Esophagus squamous epithelium (tissue), 5 donors: Measurements from ENCODE around the gene MSX2. TPM values are rescaled to one million over a fixed set of nuclear protein-coding genes. Genes with fewer than 3 reads are reported as not detected.

Source experiments
- DNase-seq: peaks from one replicate; lab custom pipeline; 2025; lab: John Stamatoyannopoulos, UW
- H3K27ac ChIP-seq, 4 donors: fragments of 200-600 bp; sonication (generic); one replicate each; pipeline ENCODE4 v1.5.1; 2016 to 2019; ENCODE audit warnings: mild to moderate bottlenecking in 1 of 4
- H3K27me3 ChIP-seq, 4 donors: fragments of 200-600 bp; sonication (generic); 1 replicate in 3 of 4; 2 replicates in 1 of 4; pipeline versions ENCODE4 v1.5.1 to v1.6.0; 2017 to 2021; ENCODE audit warnings: antibody characterized with exemption in 1 of 4
- H3K36me3 ChIP-seq, 3 donors: fragments of 200-600 bp; sonication (generic); one replicate each; pipeline ENCODE4 v1.5.1; 2016 to 2019
- H3K4me1 ChIP-seq, 3 donors: fragments of 200-600 bp; sonication (generic); one replicate each; pipeline ENCODE4 v1.5.1; 2017 to 2019
- H3K4me3 ChIP-seq, 4 donors: fragments of 200-600 bp; sonication (generic); 1 replicate in 3 of 4; 2 replicates in 1 of 4; pipeline ENCODE4 v1.5.1; 2016 to 2019; ENCODE audit warnings: mild to moderate bottlenecking in 2 of 4, moderate library complexity in 1 of 4
- H3K9me3 ChIP-seq, 3 donors: fragments of 200-600 bp; sonication (generic); one replicate each; pipeline ENCODE4 v1.5.1; 2016 to 2019
- POLR2A ChIP-seq, 4 donors: fragments of 450-650 bp; IDR thresholded peaks; one replicate each; pipeline ENCODE4 v1.6.1; 2017; ENCODE audit warnings: antibody characterized with exemption in 4 of 4, mild to moderate bottlenecking in 4 of 4, moderate library complexity in 3 of 4
- WGBS, 2 donors: methylation state at CpG; one replicate each; pipeline ENCODE4 v1.1.5; 2018; 5-methylcytosine and 5-hydroxymethylcytosine counted together
- intact Hi-C: fragments of 100-400 bp; cut with DNase I; formaldehyde crosslinking; loops from one replicate; pipeline ENCODE4 v1.15.0; 2022
- total RNA-seq, 4 donors: library from RNA; depleted of rRNA; stranded (reverse); fragments of >200 nt; gene quantifications; one replicate each; pipeline ENCODE4 v1.1.0, GENCODE V29; 2016
- TF ChIP-seq, protein P1 (sequence below), 6 experiments: fragments of 450-650 bp in 4 of 6; fragments of 200-600 bp in 2 of 6; sonication (generic) in 2 of 6; IDR thresholded peaks; one replicate each; pipeline ENCODE4 v1.5.1; 2016 to 2019; ENCODE audit warnings: antibody characterized with exemption in 6 of 6, mild to moderate bottlenecking in 4 of 6, moderate library complexity in 4 of 6
- donor health status: DM: yes; HTN: yes; CAD: no.

The MSX2 gene
- total RNA-seq, 4 donors from 2014 or later: 0.19 to 2.5 (median 1.6) TPM; not detected in 1

GRCh38 chr5:174737330-174737729 lies 12.9 kb downstream of the MSX2 start:
- no peak overlapping the region for H3K27ac ChIP-seq
- 33 to 49% methylated on average over 11 to 15 of the region's 15 CpGs for WGBS, 2 donors
- intact Hi-C loops: no loop called here
- TF ChIP-seq, protein P1, sequence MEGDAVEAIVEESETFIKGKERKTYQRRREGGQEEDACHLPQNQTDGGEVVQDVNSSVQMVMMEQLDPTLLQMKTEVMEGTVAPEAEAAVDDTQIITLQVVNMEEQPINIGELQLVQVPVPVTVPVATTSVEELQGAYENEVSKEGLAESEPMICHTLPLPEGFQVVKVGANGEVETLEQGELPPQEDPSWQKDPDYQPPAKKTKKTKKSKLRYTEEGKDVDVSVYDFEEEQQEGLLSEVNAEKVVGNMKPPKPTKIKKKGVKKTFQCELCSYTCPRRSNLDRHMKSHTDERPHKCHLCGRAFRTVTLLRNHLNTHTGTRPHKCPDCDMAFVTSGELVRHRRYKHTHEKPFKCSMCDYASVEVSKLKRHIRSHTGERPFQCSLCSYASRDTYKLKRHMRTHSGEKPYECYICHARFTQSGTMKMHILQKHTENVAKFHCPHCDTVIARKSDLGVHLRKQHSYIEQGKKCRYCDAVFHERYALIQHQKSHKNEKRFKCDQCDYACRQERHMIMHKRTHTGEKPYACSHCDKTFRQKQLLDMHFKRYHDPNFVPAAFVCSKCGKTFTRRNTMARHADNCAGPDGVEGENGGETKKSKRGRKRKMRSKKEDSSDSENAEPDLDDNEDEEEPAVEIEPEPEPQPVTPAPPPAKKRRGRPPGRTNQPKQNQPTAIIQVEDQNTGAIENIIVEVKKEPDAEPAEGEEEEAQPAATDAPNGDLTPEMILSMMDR (IDR thresholded peaks at IDR 0.05): no peak
- TF ChIP-seq POLR2A (IDR thresholded peaks at IDR 0.05): no peak
- no peak overlapping the region for H3K4me3 ChIP-seq
- no peaks in the 10 kb centered on the region for H3K36me3 ChIP-seq
- peaks cover 8 to 85% (median 25%) of the 10 kb centered on the region in 4 donors for H3K27me3 ChIP-seq
- H3K9me3 ChIP-seq: no peaks in the 10 kb centered on the region
- H3K4me1 ChIP-seq: peaks cover 4 to 13% (median 6%) of the 10 kb centered on the region in 3 donors
- DNase-seq: no peak

DNA sequence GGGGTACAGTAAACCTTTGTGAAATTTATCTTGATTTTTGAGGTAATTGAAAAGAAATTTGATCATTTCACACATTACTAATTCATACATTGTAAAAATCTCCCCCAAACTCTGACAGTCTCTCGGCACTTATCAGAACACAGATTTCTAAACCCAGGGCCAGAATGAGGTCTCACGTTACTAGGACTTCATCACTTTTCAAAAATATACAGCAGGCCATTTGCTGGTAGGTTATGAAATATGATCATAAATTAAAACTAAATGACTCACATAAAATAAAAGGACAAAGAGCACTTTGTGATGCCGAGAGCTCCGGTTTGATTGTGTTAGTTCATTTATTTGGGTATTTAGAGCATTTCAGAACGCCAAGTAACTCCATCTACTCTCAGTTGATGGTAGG lies 17.0 kb downstream of the MSX2 start:
- H3K4me3 ChIP-seq: no peak overlapping the region
- TF ChIP-seq, protein P1 (IDR thresholded peaks at IDR 0.05): no peak
- no peak for TF ChIP-seq POLR2A (IDR thresholded peaks at IDR 0.05)
- no peak overlapping the region for H3K27ac ChIP-seq
- 54 to 62% methylated on average over 5 of the region's 5 CpGs for WGBS, 2 donors
- no peaks in the 10 kb centered on the region for H3K4me1 ChIP-seq
- no peaks in the 10 kb centered on the region for H3K36me3 ChIP-seq
- DNase-seq: no peak
- H3K27me3 ChIP-seq: peaks cover 0 to 68% (median under 1%) of the 10 kb centered on the region in 4 donors
- intact Hi-C loops: no loop called here
- H3K9me3 ChIP-seq: no peaks in the 10 kb centered on the region

DNA sequence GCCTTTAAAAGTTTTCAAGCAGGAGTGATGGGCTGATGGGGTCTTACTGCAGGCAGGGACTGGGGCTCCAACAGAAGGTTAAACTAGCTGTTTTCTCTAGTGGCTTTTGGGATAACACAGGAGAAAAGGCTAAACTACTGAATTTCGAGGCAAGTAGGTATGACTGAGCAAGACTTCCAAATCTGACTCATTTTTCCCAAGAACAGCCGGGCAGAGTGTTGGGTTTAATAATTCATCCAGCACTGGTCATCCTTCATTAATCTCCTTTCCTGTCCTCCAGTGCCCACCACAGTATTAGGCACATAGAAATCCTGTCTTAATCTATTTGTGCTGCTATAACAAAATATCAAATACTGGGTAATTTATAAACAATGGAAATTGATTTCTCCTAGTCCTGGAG lies 20.5 kb downstream of the MSX2 start:
- no peaks in the 10 kb centered on the region for H3K36me3 ChIP-seq
- no peaks in the 10 kb centered on the region for H3K9me3 ChIP-seq
- WGBS, 2 donors: 70 to 79% methylated on average over 2 of the region's 2 CpGs
- DNase-seq: no peak
- no peak for TF ChIP-seq POLR2A (IDR thresholded peaks at IDR 0.05)
- TF ChIP-seq, protein P1 (IDR thresholded peaks at IDR 0.05): no peak
- no peak overlapping the region for H3K27ac ChIP-seq
- no peaks in the 10 kb centered on the region for H3K4me1 ChIP-seq
- intact Hi-C loops: no loop called here
- H3K4me3 ChIP-seq: no peak overlapping the region
- H3K27me3 ChIP-seq: peaks cover 0 to 68% (median 0%) of the 10 kb centered on the region in 4 donors

GRCh38 chr5:174745590-174746103 lies 21.3 kb downstream of the MSX2 start:
- peaks cover 0 to 71% (median 0%) of the 10 kb centered on the region in 4 donors for H3K27me3 ChIP-seq
- DNase-seq: no peak
- no peak overlapping the region for H3K4me3 ChIP-seq
- whole genome bisulfite sequencing, 2 donors: 39 to 44% methylated on average over 8 of the region's 8 CpGs
- no peak overlapping the region for H3K27ac ChIP-seq
- peaks cover 0 to under 1% (median 0%) of the 10 kb centered on the region in 3 donors for H3K4me1 ChIP-seq
- no peaks in the 10 kb centered on the region for H3K9me3 ChIP-seq
- no peaks in the 10 kb centered on the region for H3K36me3 ChIP-seq
- intact Hi-C loops: no loop called here
- TF ChIP-seq, protein P1 (IDR thresholded peaks at IDR 0.05): no peak
- TF ChIP-seq POLR2A (IDR thresholded peaks at IDR 0.05): no peak

DNA sequence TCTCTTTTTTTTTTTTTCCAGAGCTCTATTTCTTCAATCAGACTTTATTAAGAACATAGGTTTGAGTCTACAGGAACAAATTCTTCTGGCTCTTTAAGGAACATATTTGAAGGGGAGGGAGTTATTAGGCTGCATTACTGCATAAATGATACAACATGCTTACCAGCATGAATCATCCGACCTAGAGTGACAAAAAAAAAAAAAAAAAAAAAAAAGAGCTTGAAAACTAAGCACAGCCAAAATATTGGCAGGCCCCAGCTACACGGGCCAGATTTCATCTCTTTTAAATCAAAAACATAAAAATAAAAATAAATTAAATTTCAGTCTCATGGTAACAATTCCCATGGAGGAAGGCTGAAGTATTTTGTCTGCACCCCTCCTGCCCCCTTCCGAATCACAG lies 26.3 kb downstream of the MSX2 start:
- WGBS, 2 donors: 0 to 5% methylated on average over 3 of the region's 3 CpGs
- Histone ChIP-seq H3K27me3 (peaks cover 0 to 77% (median 0%) of the 10 kb centered on the region in 4 donors), H3K4me1 (peaks cover 8 to 14% (median 11%) of the 10 kb centered on the region in 3 donors), H3K36me3 (no peaks in the 10 kb centered on the region), H3K9me3 (no peaks in the 10 kb centered on the region), H3K4me3 (peak overlapping the region; percentile 30 to 64 (median 44)), H3K27ac (no peak overlapping the region)
- no peak for DNase-seq
- intact Hi-C loops: no loop called here
- no peak for TF ChIP-seq POLR2A (IDR thresholded peaks at IDR 0.05)
